LoVo (cell line): ENCODE measurements around the gene INO80.
"Not testable (repeated sequence)": the region's sequence is repeated elsewhere in the genome, so short reads cannot be mapped to it uniquely, and the experiment has no call there.

Experiments used
- DNase-seq: peaks from one replicate; pipeline ENCODE4 v3.0.0-alpha.2; 2016; ENCODE audit warnings: low spot score

The INO80 gene

GRCh38 chr15:40963201-40963600 is 152.9 kb downstream of the INO80 start:
- DNase-seq = no peak

DNA sequence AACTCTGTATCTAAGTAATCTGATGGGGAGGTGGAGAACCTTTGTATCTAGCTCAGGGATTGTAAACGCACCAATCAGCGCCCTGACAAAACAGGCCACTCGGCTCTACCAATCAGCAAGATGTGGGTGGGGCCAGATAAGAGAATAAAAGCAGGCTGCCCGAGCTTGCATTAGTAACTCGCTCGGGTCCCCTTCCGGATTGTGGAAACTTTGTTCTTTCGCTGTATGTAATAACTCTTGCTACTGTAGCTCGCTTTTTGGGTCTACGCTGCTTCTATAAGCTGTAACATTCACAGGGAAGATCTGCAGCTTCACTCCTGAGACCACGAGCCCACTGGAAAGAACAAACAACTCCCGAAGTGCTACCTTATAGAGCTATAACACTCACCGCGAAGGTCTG is 153.8 kb downstream of the INO80 start:
- DNase-seq = not testable (repeated sequence)

DNA sequence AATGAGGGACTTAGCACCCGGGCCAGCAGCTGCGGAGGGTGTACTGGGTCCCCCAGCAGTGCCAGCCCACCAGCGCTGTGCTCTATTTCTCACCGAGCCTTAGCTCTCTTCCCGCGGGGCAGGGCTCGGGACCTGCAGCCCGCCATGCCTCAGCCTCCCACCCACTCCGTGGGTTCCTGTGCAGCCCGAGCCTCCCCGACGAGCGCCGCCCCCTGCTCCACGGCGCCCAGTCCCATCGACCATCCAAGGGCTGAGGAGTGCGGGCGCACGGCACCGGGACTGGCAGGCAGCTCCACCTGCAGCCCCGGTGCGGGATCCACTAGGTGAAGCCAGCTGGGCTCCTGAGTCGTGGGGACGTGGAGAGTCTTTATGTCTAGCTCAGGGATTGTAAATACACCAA is 154.3 kb downstream of the INO80 start:
- DNase-seq = not testable (repeated sequence)

- peak; percentile 96 for DNase-seq
Observed at GRCh38 chr15:40960925-40961324, 155.2 kb downstream of the INO80 start.

DNA sequence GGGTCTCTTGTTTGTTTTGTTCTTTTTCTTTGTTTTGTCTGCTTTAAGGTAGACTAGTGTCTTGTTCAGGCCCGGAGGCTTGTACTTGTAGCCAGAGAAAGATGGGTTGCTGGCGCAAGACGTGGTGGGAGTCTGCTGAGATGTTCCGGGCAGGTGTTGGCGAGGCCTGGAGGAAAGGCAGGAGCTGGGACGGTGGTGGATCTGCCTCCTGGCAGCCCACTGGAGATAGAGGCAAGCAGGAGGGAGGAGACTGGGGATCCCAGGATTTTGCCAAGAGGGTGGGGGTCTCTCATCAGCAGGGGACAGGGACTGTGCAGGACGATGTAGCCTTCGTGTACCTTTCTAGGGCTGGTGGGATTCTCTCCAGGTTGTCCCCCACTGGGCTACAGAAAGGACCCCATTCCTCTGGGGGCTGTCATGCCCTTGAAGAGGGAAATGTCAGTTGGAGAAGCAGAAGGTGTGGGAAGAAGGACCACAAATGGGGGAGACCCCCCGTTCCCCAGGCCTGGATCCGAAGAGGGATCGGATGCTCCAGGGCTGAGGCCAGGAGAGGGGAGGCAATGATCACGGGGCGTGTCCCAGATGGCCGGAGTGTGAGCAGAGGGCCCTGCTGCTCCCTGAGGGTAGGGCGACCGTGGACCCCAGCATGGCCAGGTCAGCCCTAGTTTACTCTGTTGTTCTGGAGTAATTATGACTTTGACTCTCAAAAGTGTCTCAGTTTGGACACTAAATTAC is 155.8 kb downstream of the INO80 start:
- DNase-seq = no peak

GRCh38 chr15:40959331-40960141 is 156.5 kb downstream of the INO80 start:
- no peak for DNase-seq

DNA sequence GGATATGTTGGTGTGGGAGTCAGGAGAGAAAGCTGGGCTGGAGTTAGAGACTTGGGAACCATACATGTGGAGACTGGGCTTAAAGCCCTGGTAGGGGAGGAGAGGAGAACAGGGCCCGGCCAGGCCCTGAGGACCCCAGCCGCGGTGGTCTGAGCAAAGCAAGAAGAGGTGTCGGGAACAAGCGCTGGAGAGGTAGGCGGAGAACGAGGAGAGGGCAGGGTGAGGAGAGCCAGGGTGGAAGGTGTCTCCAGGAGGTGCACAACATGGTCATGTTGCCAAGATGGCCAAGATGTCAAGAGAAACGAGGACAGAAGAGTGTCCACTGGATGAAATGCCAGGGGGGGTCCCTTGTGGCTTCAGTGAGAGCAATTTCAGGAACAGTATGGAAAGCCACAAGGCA is 157.4 kb downstream of the INO80 start:
- DNase-seq = no peak

DNA sequence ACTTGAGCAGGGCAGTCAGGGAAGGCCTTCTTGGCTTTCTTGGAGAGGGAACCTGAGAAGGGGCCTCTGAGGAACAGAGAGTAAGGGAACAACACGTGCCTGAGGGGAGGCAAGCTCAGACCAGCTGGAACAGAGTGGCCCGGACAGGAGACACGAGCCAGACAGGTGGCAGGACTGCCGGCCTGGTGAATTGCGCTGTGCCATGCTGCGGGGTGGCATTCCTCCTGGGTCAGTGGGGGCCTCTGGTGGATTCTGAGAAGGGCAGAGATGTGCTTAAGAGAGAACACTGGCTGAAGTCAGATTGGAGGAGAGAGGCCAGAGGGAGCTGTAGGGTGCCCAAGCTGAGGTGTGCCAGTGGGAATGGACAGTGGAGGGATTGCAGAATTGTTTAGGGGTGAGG is 157.9 kb downstream of the INO80 start:
- no peak for DNase-seq

GRCh38 chr15:40957581-40958051 is 158.5 kb downstream of the INO80 start:
- no peak for DNase-seq

GRCh38 chr15:40957041-40957555 is 159.0 kb downstream of the INO80 start:
- DNase-seq = no peak

GRCh38 chr15:40956541-40956982 is 159.5 kb downstream of the INO80 start:
- no peak for DNase-seq

DNA sequence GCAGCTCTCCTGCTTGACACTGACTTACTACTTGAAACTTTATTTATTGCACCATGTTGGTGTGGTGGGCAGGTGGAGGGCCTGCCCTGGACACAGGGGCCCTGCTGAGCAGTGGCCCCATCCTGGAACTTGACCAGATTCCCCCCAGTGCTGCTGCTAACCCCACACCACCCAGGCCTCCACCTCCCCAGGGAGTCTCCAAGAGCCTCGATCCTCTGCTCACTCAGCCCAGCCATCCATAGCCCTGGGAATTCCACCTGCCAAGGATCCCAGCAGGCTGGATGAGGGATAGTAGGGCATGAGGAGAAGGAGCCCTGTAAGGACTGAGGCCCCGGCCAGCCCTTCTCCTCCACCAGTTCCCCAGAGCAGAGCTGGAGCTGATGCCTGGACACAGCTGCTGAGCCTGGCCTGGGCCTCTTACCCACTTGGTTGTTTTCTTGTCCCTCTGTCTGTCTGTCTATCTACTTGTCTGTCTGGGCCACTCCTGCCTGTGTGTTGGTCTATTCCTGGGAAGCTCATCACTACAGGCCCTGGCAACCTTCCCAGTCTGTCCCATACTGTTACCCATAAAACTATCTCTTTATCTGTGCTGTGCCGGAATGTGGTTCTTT is 160.0 kb downstream of the INO80 start:
- DNase-seq = no peak

- no peak for DNase-seq
Observed at GRCh38 chr15:40955141-40955903, 160.8 kb downstream of the INO80 start.

DNA sequence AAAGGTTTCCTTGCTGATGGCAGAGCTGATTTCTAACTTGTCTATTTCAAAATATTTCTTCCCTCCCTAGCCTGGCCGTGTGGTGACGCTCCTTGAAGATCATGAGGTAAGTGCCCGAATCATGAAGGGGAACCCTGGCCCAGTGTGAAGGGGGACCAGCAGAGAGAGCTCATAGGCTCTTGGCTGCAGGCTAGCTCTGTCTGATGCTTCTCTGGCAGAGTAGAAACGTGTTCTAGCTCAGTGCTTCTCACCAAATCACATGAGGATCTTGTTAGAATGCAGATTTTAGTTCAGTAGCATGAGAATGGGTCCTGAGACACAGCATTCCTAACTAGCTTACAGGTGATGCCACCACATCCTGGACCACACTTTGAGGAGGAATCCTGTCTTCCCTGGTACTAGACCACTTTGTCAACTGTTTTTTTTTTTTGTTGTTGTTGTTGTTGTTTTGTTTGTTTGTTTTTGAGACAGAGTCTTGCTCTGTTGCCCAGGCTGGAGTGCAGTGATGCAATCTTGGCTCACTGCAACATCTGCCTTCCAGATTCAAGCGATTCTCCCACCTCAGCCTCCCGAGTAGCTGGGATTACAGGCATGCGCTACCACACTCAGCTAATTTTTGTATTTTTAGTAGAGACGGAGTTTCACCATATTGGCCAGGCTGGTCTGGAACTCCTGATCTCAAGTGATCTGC is 161.8 kb downstream of the INO80 start:
- DNase-seq = not testable (repeated sequence)

- no peak for DNase-seq
Observed at GRCh38 chr15:40953713-40954074, 162.4 kb downstream of the INO80 start.

DNA sequence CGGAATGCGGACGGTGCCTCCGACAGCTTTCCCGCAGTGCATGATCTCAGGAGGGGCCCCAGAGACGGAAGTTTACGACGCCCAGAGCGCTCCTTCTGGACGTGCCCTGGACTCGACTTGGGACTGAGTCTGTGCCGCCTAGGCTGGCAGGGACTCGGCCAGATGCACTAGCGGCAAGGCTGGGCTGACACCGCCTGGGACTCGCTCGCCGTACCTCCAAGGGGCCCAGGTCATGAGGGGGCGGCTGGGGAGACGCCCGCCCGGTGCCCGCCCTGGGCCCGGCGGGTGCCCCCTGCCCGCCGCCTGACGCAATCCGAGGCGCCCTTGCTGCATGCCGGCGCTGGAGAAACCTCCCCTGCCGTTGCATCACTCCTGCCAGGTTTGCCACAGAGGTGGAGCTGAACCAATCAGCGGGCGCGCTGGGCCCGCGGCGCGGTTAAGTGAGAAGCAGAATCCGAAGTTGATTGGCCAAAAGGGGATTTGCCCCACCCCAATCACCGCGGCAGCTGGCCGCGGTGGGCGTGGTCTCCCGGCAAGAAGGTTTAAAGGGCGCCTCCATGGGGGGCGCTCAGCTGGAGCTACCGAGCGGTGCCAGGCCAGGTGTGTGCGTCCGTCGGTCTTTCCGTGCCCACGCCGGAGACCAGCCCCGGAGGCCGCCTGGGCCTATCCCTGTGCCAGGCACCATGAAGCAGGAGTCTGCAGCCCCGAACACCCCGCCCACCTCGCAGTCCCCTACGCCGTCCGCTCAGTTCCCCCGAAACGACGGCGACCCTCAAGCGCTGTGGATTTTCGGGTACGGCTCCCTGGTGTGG is 163.0 kb downstream of the INO80 start, which contains the start of gene CHAC1:
TSS of gene CHAC1 (plus strand) at position 571 of the 812 bp plus-strand sequence. CDS start at position 684, 113 bp downstream.
- peak; percentile 99 for DNase-seq

DNA sequence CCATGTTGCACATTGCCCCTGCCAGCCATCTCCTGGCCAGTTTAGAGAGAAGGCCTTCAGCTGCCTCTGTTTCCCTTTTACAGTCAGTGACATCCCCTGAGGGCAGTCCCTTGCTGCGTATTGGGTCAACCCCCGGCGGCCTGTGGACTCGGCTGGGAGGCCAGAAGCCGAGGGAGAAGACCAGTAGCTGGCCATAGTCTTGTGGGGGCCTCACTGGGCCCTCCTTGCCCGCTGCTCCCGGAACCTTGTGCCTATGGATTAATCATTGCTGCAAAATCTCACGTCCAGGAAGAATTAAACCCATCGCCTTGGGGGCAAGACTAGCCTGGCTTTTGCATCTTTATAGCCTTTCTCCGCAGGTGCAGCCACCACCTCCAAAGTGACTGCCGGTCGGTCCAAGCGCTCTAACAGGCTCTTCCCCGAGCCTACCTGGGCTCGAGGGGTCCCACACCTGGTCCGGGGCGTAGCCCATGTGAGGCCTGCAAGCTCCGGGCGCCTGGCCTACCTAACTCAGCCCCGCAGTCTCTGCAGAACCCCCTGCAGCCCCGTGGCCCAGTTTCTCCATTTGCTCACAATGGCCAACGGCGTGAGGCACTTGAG is 163.7 kb downstream of the INO80 start:
- no peak for DNase-seq

GRCh38 chr15:40951764-40952163 is 164.3 kb downstream of the INO80 start:
- DNase-seq = no peak

- DNase-seq = no peak
Observed at GRCh38 chr15:40949756-40950207, 166.3 kb downstream of the INO80 start.
